Cardiac septum (tissue), 1 donor: ENCODE results near the gene TRAPPC8. TPM values are rescaled to one million over a fixed set of nuclear protein-coding genes. Genes with fewer than 3 reads are reported as not detected.
"Not testable (repeated sequence)": the region's sequence is repeated elsewhere in the genome, so short reads cannot be mapped to it uniquely, and the experiment has no call there.

ENCODE experiments used
- DNase-seq: peaks from one replicate; pipeline ENCODE4 v3.0.0-alpha.2; 2020; ENCODE audit warnings: low spot score
- intact Hi-C: fragments of 100-400 bp; cut with DNase I; formaldehyde crosslinking; loops from one replicate; pipeline ENCODE4 v1.14.0; 2022
- long read RNA-seq: library from polyadenylated mRNA; unstranded; transcript quantifications from one replicate; pipeline ENCODE4 v2.0.0, GENCODE V29; 2021
- total RNA-seq: library from RNA; stranded (reverse); fragmentation: NEBNext Ultra II Directional; extraction: Animal tissue kit (Norgen Biotek cat#: 25700); gene quantifications from one replicate; pipeline ENCODE4 v1.2.1, GENCODE V29; 2021
- donor health status: DM: no; HTN: no; CAD: no.

The TRAPPC8 gene, protein sequence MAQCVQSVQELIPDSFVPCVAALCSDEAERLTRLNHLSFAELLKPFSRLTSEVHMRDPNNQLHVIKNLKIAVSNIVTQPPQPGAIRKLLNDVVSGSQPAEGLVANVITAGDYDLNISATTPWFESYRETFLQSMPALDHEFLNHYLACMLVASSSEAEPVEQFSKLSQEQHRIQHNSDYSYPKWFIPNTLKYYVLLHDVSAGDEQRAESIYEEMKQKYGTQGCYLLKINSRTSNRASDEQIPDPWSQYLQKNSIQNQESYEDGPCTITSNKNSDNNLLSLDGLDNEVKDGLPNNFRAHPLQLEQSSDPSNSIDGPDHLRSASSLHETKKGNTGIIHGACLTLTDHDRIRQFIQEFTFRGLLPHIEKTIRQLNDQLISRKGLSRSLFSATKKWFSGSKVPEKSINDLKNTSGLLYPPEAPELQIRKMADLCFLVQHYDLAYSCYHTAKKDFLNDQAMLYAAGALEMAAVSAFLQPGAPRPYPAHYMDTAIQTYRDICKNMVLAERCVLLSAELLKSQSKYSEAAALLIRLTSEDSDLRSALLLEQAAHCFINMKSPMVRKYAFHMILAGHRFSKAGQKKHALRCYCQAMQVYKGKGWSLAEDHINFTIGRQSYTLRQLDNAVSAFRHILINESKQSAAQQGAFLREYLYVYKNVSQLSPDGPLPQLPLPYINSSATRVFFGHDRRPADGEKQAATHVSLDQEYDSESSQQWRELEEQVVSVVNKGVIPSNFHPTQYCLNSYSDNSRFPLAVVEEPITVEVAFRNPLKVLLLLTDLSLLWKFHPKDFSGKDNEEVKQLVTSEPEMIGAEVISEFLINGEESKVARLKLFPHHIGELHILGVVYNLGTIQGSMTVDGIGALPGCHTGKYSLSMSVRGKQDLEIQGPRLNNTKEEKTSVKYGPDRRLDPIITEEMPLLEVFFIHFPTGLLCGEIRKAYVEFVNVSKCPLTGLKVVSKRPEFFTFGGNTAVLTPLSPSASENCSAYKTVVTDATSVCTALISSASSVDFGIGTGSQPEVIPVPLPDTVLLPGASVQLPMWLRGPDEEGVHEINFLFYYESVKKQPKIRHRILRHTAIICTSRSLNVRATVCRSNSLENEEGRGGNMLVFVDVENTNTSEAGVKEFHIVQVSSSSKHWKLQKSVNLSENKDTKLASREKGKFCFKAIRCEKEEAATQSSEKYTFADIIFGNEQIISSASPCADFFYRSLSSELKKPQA (N-terminal part only)
- total RNA-seq = 30.1 TPM
- long read RNA-seq, full-length matches to known transcripts = 13 of 21 reads
- long read RNA-seq, partial matches to known transcripts = 4 of 21 reads
- long read RNA-seq, other reads (novel, unspliced or antisense) = 4 of 21 reads

DNA sequence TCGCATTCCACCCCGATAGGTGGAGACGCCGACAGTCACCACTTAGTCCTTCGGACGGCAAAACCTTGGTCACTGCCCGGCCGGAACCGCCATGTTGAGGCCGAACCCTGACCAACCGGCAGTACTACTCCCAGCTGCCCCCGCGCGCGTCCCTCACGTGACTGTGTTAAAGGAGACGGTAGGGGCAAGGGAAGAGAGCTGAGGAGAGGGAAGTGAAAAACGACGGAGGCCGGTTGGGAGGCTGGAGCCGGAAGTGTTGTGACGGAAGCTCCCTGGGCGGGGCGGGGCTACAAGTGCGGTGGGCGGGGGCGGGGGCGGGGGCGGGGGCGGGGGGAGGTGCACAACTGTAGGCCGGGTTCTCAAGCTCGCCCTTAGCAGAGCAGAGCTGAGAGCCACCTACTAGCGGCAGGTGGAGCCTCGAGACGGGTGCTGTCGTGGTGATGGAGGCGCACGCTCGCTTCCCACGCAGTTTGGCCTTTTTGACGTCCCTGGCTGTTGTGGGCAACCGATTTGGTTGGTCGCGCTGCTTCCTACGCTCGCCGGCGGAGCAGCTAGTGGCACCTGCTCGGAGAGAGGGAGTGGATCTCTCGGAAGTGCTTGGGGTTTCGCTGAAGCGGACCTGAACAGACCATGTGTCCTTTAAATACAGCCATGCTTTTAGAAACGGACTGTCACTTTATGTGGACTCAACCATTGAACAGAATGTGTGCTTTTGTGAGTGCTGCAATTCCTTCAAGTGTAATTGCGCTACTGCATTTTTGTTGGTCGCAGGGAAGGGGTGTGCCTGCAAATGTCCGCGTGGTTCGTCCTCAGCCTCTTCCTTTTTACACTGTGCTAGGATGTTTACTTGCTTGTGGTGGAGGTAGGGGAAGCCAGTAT is at the start of gene TRAPPC8:
Gene TRAPPC8, minus strand, starts transcription at position 130 of the 879 bp plus-strand sequence. CDS start 364 bp downstream, outside the sequence.
- DNase-seq = peak; percentile 100
- intact Hi-C loops = loop anchor here (5.0 kb wide), 1 partner anchor 149 kb away; the partner anchor contains the start of gene RNF138

GRCh38 chr18:31990823-31991222 is 47.9 kb upstream of the TRAPPC8 start:
- intact Hi-C loops = no loop called here
- DNase-seq = no peak

- intact Hi-C loops = loop anchor here (10.0 kb wide), 1 partner anchor 101 kb away; no protein-coding TSS in a partner anchor
- DNase-seq = no peak
Measured at GRCh38 chr18:31983976-31984375, 41.0 kb upstream of the TRAPPC8 start.

DNA sequence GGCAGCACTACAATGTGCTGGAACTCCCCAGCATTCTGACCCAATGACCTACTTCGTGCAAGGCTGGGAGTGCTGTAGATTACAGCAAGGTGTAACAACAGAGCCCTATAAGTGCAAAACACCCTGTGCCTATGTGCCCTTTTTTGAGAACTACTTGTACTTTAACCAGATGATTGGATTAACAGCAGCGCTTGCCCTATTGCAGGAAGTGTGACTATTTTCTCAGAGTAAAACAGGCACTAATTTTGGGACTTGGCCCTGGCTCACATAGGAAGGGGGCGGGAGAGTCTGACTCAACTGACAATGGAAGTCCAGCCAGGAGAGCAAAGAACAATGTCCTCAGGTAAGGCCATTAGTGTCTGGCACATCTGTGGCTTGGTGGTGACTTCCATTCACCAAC is 40.1 kb upstream of the TRAPPC8 start:
- DNase-seq = no peak
- intact Hi-C loops = loop anchor here (10.0 kb wide), 1 partner anchor 102 kb away; no protein-coding TSS in a partner anchor

DNA sequence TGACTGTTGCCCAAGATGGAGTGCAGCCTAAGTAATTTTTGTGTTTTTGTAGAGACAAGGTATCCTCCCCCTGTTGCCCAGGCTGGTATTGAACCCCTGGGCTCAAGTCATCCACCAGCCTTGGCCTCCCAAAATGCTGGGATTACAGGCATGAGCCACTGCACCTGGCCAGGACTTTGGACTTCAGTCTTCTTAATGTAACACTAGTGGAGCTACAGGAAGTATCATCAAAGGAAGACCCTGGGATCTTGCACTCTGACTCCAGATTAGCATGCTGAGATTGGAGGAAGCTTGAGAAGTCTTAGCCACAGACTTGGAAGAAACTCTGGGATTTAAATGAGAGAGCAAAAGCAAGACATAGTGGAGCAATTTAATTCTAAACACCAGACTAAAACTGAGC is 37.9 kb upstream of the TRAPPC8 start:
- intact Hi-C loops = loop anchor here (10.0 kb wide), 1 partner anchor 104 kb away; no protein-coding TSS in a partner anchor

DNA sequence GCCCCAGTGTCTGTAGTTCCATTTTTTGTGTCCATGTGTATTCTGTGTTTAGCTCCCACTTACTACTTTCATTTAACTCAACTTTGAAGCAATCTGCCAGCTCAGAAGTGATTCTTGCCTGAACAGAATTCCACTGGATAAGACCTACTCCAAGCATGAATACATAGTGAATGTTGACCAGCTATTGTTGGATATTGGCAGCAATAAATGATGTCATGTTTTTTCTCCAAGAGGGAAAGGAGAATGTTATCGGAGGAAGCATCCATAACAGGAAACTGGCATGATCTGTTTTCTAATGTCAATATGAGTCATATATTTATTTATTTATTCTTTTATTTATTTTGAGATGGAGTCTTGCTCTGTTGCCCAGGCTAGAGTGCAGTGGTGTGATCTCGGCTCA is 36.8 kb upstream of the TRAPPC8 start:
- intact Hi-C loops = loop anchor here (5.0 to 10.0 kb wide), 4 partner anchors 105 to 422 kb away; no protein-coding TSS in a partner anchor
- DNase-seq = no peak

More for the DNA sequence above, 37.9 kb upstream of the TRAPPC8 start:
- DNase-seq = no peak

DNA sequence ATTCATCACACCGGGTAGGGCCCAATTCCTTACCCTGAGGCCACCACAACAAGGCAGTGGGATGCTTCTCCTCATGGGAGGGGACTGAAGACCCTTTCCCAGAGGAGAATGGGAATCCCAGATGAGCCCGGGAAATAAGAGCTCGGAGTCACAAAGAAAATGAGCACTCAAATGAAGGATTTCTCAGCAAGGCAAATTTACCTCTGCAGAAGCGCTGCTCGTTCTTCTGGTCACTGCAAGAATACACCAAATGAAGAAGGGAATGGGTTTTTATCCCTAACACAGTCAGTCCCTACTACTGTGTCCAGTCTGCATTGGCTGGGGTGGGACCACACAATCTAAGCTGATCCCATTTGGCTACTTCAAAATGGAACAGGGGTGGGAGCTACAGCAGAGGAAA is 35.7 kb upstream of the TRAPPC8 start:
- no peak for DNase-seq
- intact Hi-C loops = loop anchor here (5.0 to 10.0 kb wide), 3 partner anchors 144 to 421 kb away; no protein-coding TSS in a partner anchor

- no peak for DNase-seq
- intact Hi-C loops = loop anchor here (5.0 to 10.0 kb wide), 3 partner anchors 143 to 420 kb away; no protein-coding TSS in a partner anchor
Measured at GRCh38 chr18:31977270-31977872, 34.4 kb upstream of the TRAPPC8 start.

DNA sequence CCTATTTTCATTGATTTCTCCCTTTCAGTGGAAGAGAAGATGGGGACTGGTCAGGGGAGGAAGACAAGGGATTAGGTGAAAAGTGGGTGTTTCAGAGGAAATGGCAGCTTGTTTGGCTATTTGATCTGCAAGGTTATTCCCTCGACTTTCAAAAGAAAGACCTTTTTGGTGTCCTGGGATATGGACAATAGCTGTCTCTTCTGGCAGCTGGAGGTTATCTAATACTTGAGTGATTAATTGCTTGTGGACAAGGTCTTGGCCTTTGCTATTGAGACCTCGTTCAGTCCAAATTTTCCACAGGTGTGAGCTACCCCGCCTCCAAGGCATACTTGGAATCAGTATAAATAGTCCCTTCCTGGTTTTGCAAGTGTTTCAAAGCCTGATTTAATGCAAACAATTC is 33.3 kb upstream of the TRAPPC8 start:
- intact Hi-C loops = loop anchor here (5.0 to 10.0 kb wide), 3 partner anchors 141 to 419 kb away; no protein-coding TSS in a partner anchor
- no peak for DNase-seq

GRCh38 chr18:31973929-31974546 is 31.1 kb upstream of the TRAPPC8 start:
- intact Hi-C loops = loop anchor here (10.0 kb wide), 2 partner anchors 139 to 229 kb away; no protein-coding TSS in a partner anchor
- DNase-seq = no peak

GRCh38 chr18:31970617-31971016 is 27.7 kb upstream of the TRAPPC8 start:
- intact Hi-C loops = loop anchor here (10.0 kb wide), 2 partner anchors 136 to 226 kb away; no protein-coding TSS in a partner anchor
- no peak for DNase-seq

DNA sequence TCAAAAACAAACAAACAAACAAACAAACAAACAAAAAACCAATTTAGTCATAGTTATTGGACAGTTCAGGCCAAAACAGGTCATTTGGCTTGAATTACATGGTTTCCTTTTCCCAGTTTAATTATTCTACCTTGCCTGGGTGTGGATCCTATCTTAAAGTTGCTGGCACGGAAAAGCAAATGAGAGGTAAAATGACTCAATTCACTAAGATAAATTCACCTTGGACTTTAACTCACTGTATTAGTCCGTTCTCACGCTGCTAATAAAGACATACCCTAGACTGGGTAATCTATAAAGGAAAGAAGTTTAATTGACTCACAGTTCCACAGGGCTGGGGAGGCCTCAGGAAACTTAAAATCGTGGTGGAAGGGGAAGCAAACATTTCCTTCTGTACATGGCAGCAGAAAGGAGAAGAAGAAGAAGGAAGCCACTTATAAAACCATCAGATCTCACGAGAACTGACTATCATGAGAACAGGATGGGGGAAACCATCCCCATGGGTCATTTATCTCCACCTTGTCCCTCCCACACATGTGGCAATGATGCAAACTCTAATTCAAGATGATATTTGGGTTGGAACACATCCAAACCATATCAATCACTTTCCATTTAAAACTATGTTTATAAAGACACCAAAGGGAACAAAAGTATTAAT is 22.5 kb upstream of the TRAPPC8 start:
- intact Hi-C loops = no loop called here

GRCh38 chr18:31957728-31958127 is 14.8 kb upstream of the TRAPPC8 start:
- intact Hi-C loops = no loop called here
- no peak for DNase-seq

More for the DNA sequence above, 22.5 kb upstream of the TRAPPC8 start:
- no peak for DNase-seq

DNA sequence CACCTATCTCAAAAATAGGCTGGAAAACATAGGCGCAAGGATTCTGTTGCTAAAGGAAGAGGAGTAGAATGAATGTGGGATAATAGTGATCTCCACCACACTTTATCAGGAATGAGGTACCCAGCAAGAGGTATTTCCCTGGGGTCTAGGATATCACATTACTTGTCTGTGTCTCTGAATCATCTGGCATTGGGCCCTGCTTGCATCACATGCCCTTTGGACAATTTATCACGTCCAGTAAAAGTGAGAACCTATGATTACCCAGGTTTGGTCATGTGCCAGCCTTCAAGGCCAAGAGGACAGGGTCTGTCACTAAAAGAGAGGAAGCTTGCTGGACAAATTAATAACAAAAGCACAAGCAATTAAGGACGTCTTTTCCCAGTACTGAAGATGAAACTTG is 11.4 kb upstream of the TRAPPC8 start:
- intact Hi-C loops = loop anchor here (5.0 kb wide), 1 partner anchor 222 kb away; no protein-coding TSS in a partner anchor
- DNase-seq = no peak

- DNase-seq = not testable (repeated sequence)
- intact Hi-C loops = loop anchor here (5.0 kb wide), 1 partner anchor 221 kb away; no protein-coding TSS in a partner anchor
Measured at GRCh38 chr18:31953699-31954098, 10.8 kb upstream of the TRAPPC8 start.

DNA sequence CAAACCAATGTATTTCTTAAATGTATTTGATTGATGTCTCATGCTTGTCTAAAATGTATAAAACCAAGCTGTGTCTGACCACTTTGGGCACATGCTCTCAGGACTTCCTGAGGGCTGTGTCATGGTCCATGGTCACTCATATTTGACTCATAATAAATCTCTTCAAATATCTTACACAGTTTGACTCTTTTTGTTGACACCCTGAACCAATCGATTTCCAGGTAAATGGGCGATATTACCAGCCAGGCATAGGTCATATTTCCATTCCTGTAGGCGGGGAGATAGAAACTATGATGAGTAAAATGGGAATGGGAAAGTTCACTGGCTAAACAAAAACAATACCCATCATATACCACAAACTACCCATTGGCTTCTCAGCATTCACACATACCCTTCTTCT is 9.3 kb upstream of the TRAPPC8 start:
- DNase-seq = no peak
- intact Hi-C loops = loop anchor here (5.0 kb wide), 1 partner anchor 220 kb away; no protein-coding TSS in a partner anchor
